H9 (cell line): ENCODE measurements around the gene AFF2. TPM values are rescaled to one million over a fixed set of nuclear protein-coding genes. Genes with fewer than 3 reads are reported as not detected.
A peak's percentile ranks its signal among the peaks of the same experiment; 100 is the strongest.

Experiments used
- DNase-seq: peaks from one replicate; pipeline ENCODE4 v3.0.0-alpha.2; 2017
- H2AFZ ChIP-seq: one replicate; pipeline ENCODE4 v1.6.1; 2013; ENCODE audit warnings: mild to moderate bottlenecking, low read length, control low read depth, moderate library complexity
- H2AK5ac ChIP-seq: 2 replicates; pipeline ENCODE4 v1.6.1; 2013; ENCODE audit warnings: low read length, control low read depth, mixed read lengths; ENCODE audit not compliant: insufficient read length
- H2BK120ac ChIP-seq: one replicate; pipeline ENCODE4 v1.6.1; 2013; ENCODE audit warnings: low read depth, mild to moderate bottlenecking, low read length, control low read depth, inconsistent platforms; ENCODE audit not compliant: poor library complexity, severe bottlenecking
- H2BK12ac ChIP-seq: 2 replicates; pipeline ENCODE4 v1.6.1; 2013; ENCODE audit warnings: low read length, control low read depth, mixed read lengths, low read depth; ENCODE audit not compliant: insufficient read length
- H2BK15ac ChIP-seq: 2 replicates; pipeline ENCODE4 v1.6.1; 2013; ENCODE audit warnings: low read depth, low read length, control low read depth
- H2BK20ac ChIP-seq: one replicate; pipeline ENCODE4 v1.6.1; 2013; ENCODE audit warnings: low read depth, mild to moderate bottlenecking, low read length, control low read depth, inconsistent platforms; ENCODE audit not compliant: poor library complexity, severe bottlenecking
- H2BK5ac ChIP-seq: 2 replicates; pipeline ENCODE4 v1.6.1; 2013; ENCODE audit warnings: low read length, control low read depth, mixed read lengths; ENCODE audit not compliant: insufficient read length
- H3K14ac ChIP-seq: 2 replicates; pipeline ENCODE4 v1.6.1; 2013; ENCODE audit warnings: low read length, control low read depth; ENCODE audit not compliant: insufficient read depth
- H3K18ac ChIP-seq: 2 replicates; pipeline ENCODE4 v1.6.1; 2013; ENCODE audit warnings: low read depth, mild to moderate bottlenecking, mixed read lengths, low read length, control low read depth; ENCODE audit not compliant: insufficient read length
- H3K23ac ChIP-seq: 2 replicates; pipeline ENCODE4 v1.6.1; 2013; ENCODE audit warnings: low read length, control low read depth, mixed read lengths, low read depth; ENCODE audit not compliant: insufficient read length
- H3K23me2 ChIP-seq: 2 replicates; pipeline ENCODE4 v1.6.1; 2013; ENCODE audit warnings: low read depth, mild to moderate bottlenecking, mixed read lengths, low read length, control low read depth; ENCODE audit not compliant: insufficient read length, poor library complexity, severe bottlenecking
- H3K27ac ChIP-seq: 2 replicates; pipeline ENCODE4 v1.5.1; 2013; ENCODE audit warnings: low read length, control low read depth, mixed read lengths, low read depth; ENCODE audit not compliant: insufficient read length
- H3K27me3 ChIP-seq: 2 replicates; pipeline ENCODE4 v1.6.1; 2013; ENCODE audit warnings: low read length, control low read depth, inconsistent platforms; ENCODE audit not compliant: insufficient read depth
- H3K4ac ChIP-seq: 2 replicates; pipeline ENCODE4 v1.6.1; 2013; ENCODE audit warnings: low read depth, mild to moderate bottlenecking, control low read depth, inconsistent platforms, low read length, moderate library complexity
- H3K4me1 ChIP-seq: 2 replicates; pipeline ENCODE4 v1.6.1; 2013; ENCODE audit warnings: low read length, control low read depth, inconsistent platforms; ENCODE audit not compliant: insufficient read depth
- H3K4me2 ChIP-seq: 2 replicates; pipeline ENCODE4 v1.6.1; 2013; ENCODE audit warnings: low read length, control low read depth, mixed read lengths; ENCODE audit not compliant: insufficient read length, insufficient read depth
- H3K56ac ChIP-seq: 2 replicates; pipeline ENCODE4 v1.6.1; 2013; ENCODE audit warnings: low read depth, mild to moderate bottlenecking, mixed read lengths, low read length, control low read depth; ENCODE audit not compliant: insufficient read length
- H3K79me1 ChIP-seq: 2 replicates; pipeline ENCODE4 v1.6.1; 2013; ENCODE audit warnings: low read depth, mild to moderate bottlenecking, moderate library complexity, low read length, control low read depth, inconsistent platforms; ENCODE audit not compliant: insufficient read depth, poor library complexity, severe bottlenecking
- H3K79me2 ChIP-seq: 2 replicates; pipeline ENCODE4 v1.6.1; 2013; ENCODE audit warnings: low read length, control low read depth, inconsistent platforms; ENCODE audit not compliant: insufficient read depth
- H3K9ac ChIP-seq: 2 replicates; pipeline ENCODE4 v1.6.1; 2013; ENCODE audit warnings: low read length, control low read depth, mixed read lengths; ENCODE audit not compliant: insufficient read length; ENCODE audit errors: extremely low read depth
- H3K9me3 ChIP-seq: one replicate; pipeline ENCODE4 v1.6.1; 2013; ENCODE audit warnings: low read depth, low read length, inconsistent platforms; ENCODE audit not compliant: control insufficient read depth
- H3T11ph ChIP-seq: one replicate; pipeline ENCODE4 v1.6.1; 2013; ENCODE audit warnings: mild to moderate bottlenecking, low read length, control low read depth, inconsistent platforms
- H4K20me1 ChIP-seq: one replicate; pipeline ENCODE4 v1.6.1; 2013; ENCODE audit not compliant: control insufficient read depth, insufficient read length, insufficient read depth
- H4K5ac ChIP-seq: 2 replicates; pipeline ENCODE4 v1.6.1; 2013; ENCODE audit warnings: low read depth, mild to moderate bottlenecking, mixed read lengths, low read length, control low read depth; ENCODE audit not compliant: insufficient read length
- H4K8ac ChIP-seq: replicated peaks from 2 replicates; pipeline ENCODE4 v1.6.1; 2013; ENCODE audit warnings: low read length, control low read depth, mixed read lengths, low read depth; ENCODE audit not compliant: insufficient read length
- H4K91ac ChIP-seq: 2 replicates; pipeline ENCODE4 v1.6.1; 2013; ENCODE audit warnings: low read depth, mild to moderate bottlenecking, moderate library complexity, mixed read lengths, low read length, control low read depth; ENCODE audit not compliant: insufficient read length
- H3K27ac Mint-ChIP-seq, 3 experiments: 2 replicates in 2 of 3; 3 replicates in 1 of 3; pipeline ENCODE4 v1.8.0; 2020 to 2021; ENCODE audit warnings: mixed read lengths in 3 of 3, mild to moderate bottlenecking in 1 of 3, moderate library complexity in 1 of 3
- H3K27me3 Mint-ChIP-seq: 2 replicates; pipeline ENCODE4 v1.8.0; 2021; ENCODE audit warnings: low read depth, mild to moderate bottlenecking, moderate library complexity, mixed read lengths
- H3K36me3 Mint-ChIP-seq, 3 experiments: 2 replicates in 2 of 3; 3 replicates in 1 of 3; pipeline ENCODE4 v1.8.0; 2020 to 2021; ENCODE audit warnings: low read depth in 3 of 3, mixed read lengths in 3 of 3; ENCODE audit not compliant: insufficient read depth in 1 of 3
- H3K4me1 Mint-ChIP-seq, 2 experiments: 2 replicates each; pipeline ENCODE4 v1.8.0; 2020; ENCODE audit warnings: mixed read lengths in 2 of 2
- H3K4me3 Mint-ChIP-seq, 2 experiments: 2 replicates in 1 of 2; 3 replicates in 1 of 2; pipeline ENCODE4 v1.8.0; 2020 to 2021; ENCODE audit warnings: mild to moderate bottlenecking in 2 of 2, mixed read lengths in 2 of 2, moderate library complexity in 1 of 2
- H3K9me3 Mint-ChIP-seq, 2 experiments: 2 replicates in 1 of 2; 3 replicates in 1 of 2; pipeline ENCODE4 v1.8.0; 2020; ENCODE audit warnings: mild to moderate bottlenecking in 2 of 2, mixed read lengths in 2 of 2, moderate library complexity in 1 of 2
- CTCF ChIP-seq: fragments of 200-600 bp; sonication (generic); conservative IDR thresholded peaks from 3 replicates; pipeline ENCODE4 v1.8.0; 2021; ENCODE audit warnings: antibody characterized with exemption, mild to moderate bottlenecking
- WGBS: extraction: QIAGEN DNeasy Blood & Tissue Kit; methylation state at CpG from one replicate; pipeline ENCODE4 v1.1.7; 2013; ENCODE audit warnings: missing lambda C conversion rate, low lambda C conversion rate, mixed read lengths; ENCODE audit not compliant: insufficient read length; ENCODE audit errors: extremely low coverage; 5-methylcytosine and 5-hydroxymethylcytosine counted together
- total RNA-seq: library from RNA; stranded (reverse); gene quantifications from 2 replicates; pipeline ENCODE4 v1.2.1, GENCODE V29; 2021

Gene AFF2
- total RNA-seq, 1 experiment from 2014 or later: 14.6 TPM

DNA sequence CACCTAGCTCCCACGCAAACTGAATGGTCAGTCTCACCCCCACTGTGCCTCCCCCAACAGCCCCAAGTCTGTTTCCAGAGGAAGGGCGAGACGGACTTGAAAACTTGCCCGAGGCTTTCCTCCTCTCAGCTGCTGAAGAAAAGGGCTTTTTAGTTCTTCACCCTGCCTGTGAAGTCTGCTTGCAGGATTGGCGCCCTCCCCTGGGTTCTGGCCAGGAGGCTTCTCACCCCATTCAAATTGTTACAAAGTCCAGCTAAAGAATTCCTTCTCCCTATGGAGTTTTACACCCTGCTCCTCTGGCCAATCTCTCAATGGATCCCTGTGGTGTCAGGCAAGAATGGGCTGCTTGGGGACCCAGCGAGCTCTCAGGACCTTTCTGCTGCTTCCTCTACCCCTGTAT lies 241.0 kb downstream of the AFF2 start:
- no peak overlapping the region for H2BK5ac ChIP-seq
- no peak overlapping the region for H3K18ac ChIP-seq
- no peaks in the 10 kb centered on the region for H4K20me1 ChIP-seq
- H2BK15ac ChIP-seq: no peak overlapping the region
- no peak overlapping the region for H4K8ac ChIP-seq
- Mint-ChIP-seq H3K36me3 (peaks cover 2 to 12% (median 3%) of the 10 kb centered on the region in 3 experiments; a peak in 5 of 7 replicates), H3K27ac (peak overlapping the region in 2 of 3 experiments; percentile 71 to 82; a peak in 2 of 7 replicates), H3K9me3 (peaks cover 72 to 85% of the 10 kb centered on the region in 2 experiments), H3K4me3 (no peak overlapping the region), H3K4me1 (peaks cover 15 to 21% of the 10 kb centered on the region in 2 experiments), H3K27me3 (no peaks in the 10 kb centered on the region)
- H3K9ac ChIP-seq: no peak overlapping the region
- no peak overlapping the region for H3T11ph ChIP-seq
- no peak overlapping the region for H3K4me2 ChIP-seq
- H3K14ac ChIP-seq: no peak overlapping the region
- no peaks in the 10 kb centered on the region for H3K27me3 ChIP-seq
- peak; percentile 34 for DNase-seq
- no peak overlapping the region for H3K23ac ChIP-seq
- no peak overlapping the region for H2BK20ac ChIP-seq
- H4K91ac ChIP-seq: no peak overlapping the region
- no peak overlapping the region for H2BK12ac ChIP-seq
- no peak overlapping the region for H2AFZ ChIP-seq
- H4K5ac ChIP-seq: no peak overlapping the region
- TF ChIP-seq CTCF: 0 out of 3 replicates have a peak, but pooled peaks have one; percentile 10
- WGBS: no CpG with 5 or more reads among the region's 6 CpGs
- no peaks in the 10 kb centered on the region for H3K4me1 ChIP-seq
- no peak overlapping the region for H3K27ac ChIP-seq
- no peak overlapping the region for H3K56ac ChIP-seq
- no peak overlapping the region for H2BK120ac ChIP-seq
- H3K79me1 ChIP-seq: no peaks in the 10 kb centered on the region
- H2AK5ac ChIP-seq: no peak overlapping the region
- H3K9me3 ChIP-seq: peaks cover 14% of the 10 kb centered on the region
- H3K79me2 ChIP-seq: no peaks in the 10 kb centered on the region
- H3K4ac ChIP-seq: no peak overlapping the region
- no peaks in the 10 kb centered on the region for H3K23me2 ChIP-seq
